ENCODE measurements around the gene CA9.

- TF ChIP-seq CTCF (IDR thresholded peaks at IDR 0.05 in 2 of 3, conservative IDR thresholded peaks at IDR 0.05 in 1 of 3; ENCODE audit: borderline replicate concordance in 1 of 3, insufficient read depth in 1 of 3, low read depth in 2 of 3, low read length in 2 of 3) (no peak), JUND (IDR thresholded peaks at IDR 0.05) (no peak), SP1 (IDR thresholded peaks at IDR 0.05; ENCODE audit: low read depth) (no peak), POLR2AphosphoS5 (IDR thresholded peaks at IDR 0.05; ENCODE audit: low read depth, low read length) (no peak), SIN3A (IDR thresholded peaks at IDR 0.05; ENCODE audit: low read depth) (no peak), EZH2 (IDR thresholded peaks at IDR 0.05) (no peak), POLR2A (IDR thresholded peaks at IDR 0.05; ENCODE audit: borderline replicate concordance, extremely low read depth, insufficient read depth, insufficient read length) (no peak), REST (IDR thresholded peaks at IDR 0.05; ENCODE audit: low read depth) (no peak), RAD21 (IDR thresholded peaks at IDR 0.05; ENCODE audit: low read depth) (peak; percentile 8; the same call in 1 of the 2 replicates), ZFX (IDR thresholded peaks at IDR 0.05) (no peak)
- TF ChIP-seq, protein P1, sequence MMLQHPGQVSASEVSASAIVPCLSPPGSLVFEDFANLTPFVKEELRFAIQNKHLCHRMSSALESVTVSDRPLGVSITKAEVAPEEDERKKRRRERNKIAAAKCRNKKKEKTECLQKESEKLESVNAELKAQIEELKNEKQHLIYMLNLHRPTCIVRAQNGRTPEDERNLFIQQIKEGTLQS (IDR thresholded peaks at IDR 0.05): no peak
- TF ChIP-seq, protein P2, sequence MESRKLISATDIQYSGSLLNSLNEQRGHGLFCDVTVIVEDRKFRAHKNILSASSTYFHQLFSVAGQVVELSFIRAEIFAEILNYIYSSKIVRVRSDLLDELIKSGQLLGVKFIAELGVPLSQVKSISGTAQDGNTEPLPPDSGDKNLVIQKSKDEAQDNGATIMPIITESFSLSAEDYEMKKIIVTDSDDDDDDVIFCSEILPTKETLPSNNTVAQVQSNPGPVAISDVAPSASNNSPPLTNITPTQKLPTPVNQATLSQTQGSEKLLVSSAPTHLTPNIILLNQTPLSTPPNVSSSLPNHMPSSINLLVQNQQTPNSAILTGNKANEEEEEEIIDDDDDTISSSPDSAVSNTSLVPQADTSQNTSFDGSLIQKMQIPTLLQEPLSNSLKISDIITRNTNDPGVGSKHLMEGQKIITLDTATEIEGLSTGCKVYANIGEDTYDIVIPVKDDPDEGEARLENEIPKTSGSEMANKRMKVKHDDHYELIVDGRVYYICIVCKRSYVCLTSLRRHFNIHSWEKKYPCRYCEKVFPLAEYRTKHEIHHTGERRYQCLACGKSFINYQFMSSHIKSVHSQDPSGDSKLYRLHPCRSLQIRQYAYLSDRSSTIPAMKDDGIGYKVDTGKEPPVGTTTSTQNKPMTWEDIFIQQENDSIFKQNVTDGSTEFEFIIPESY (IDR thresholded peaks at IDR 0.05; ENCODE audit: extremely low read depth, insufficient replicate concordance, low read length): no peak
- TF ChIP-seq, protein P3, sequence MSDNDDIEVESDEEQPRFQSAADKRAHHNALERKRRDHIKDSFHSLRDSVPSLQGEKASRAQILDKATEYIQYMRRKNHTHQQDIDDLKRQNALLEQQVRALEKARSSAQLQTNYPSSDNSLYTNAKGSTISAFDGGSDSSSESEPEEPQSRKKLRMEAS (IDR thresholded peaks at IDR 0.05): no peak
Observed at GRCh38 chr9:35716230-35716629, 42.5 kb downstream of the CA9 start.

Measured in HCT116 (cell line).